Mesenchymal stem cell (in vitro differentiated cells and primary cell): ENCODE measurements around the gene RRN3. TPM values are rescaled to one million over a fixed set of nuclear protein-coding genes. Genes with fewer than 3 reads are reported as not detected.
A peak's percentile ranks its signal among the peaks of the same experiment; 100 is the strongest.
"Not testable (repeated sequence)": the region's sequence is repeated elsewhere in the genome, so short reads cannot be mapped to it uniquely, and the experiment has no call there.

ENCODE experiments used
- DNase-seq: peaks from one replicate; pipeline ENCODE4 v3.0.0-alpha.2; 2013
- H2AFZ ChIP-seq: one replicate; pipeline ENCODE4 v1.6.1; 2013; ENCODE audit warnings: low read depth, mild to moderate bottlenecking, control low read depth, inconsistent platforms, low read length, moderate library complexity
- H2AK5ac ChIP-seq: 2 replicates; pipeline ENCODE4 v1.6.1; 2013; ENCODE audit warnings: low read length, moderate library complexity, mild to moderate bottlenecking, inconsistent platforms; ENCODE audit not compliant: severe bottlenecking
- H2BK120ac ChIP-seq: one replicate; pipeline ENCODE4 v1.6.1; 2013; ENCODE audit warnings: low read depth, mild to moderate bottlenecking, inconsistent platforms, low read length, moderate library complexity
- H2BK12ac ChIP-seq, 2 experiments: one replicate each; pipeline ENCODE4 v1.6.1; 2013; ENCODE audit warnings: inconsistent platforms in 2 of 2, low read length in 2 of 2, mild to moderate bottlenecking in 2 of 2, moderate library complexity in 2 of 2, control low read depth in 1 of 2
- H2BK15ac ChIP-seq: one replicate; pipeline ENCODE4 v1.6.1; 2013; ENCODE audit warnings: mild to moderate bottlenecking, low read depth, inconsistent platforms; ENCODE audit not compliant: poor library complexity, severe bottlenecking
- H2BK5ac ChIP-seq: 2 replicates; pipeline ENCODE4 v1.6.1; 2013; ENCODE audit warnings: low read depth, mild to moderate bottlenecking, low read length, control low read depth, inconsistent platforms; ENCODE audit not compliant: poor library complexity, severe bottlenecking
- H3K14ac ChIP-seq, 2 experiments: one replicate each; pipeline ENCODE4 v1.6.1; 2013; ENCODE audit warnings: inconsistent platforms in 2 of 2, low read length in 2 of 2, control low read depth in 1 of 2, mild to moderate bottlenecking in 1 of 2, moderate library complexity in 1 of 2
- H3K18ac ChIP-seq, 2 experiments: one replicate each; pipeline ENCODE4 v1.6.1; 2013; ENCODE audit warnings: inconsistent platforms in 2 of 2, low read length in 2 of 2, control low read depth in 1 of 2, low read depth in 1 of 2, mild to moderate bottlenecking in 1 of 2
- H3K23ac ChIP-seq, 2 experiments: one replicate each; pipeline ENCODE4 v1.6.1; 2013; ENCODE audit warnings: inconsistent platforms in 2 of 2, low read length in 2 of 2, mild to moderate bottlenecking in 2 of 2, moderate library complexity in 2 of 2, control low read depth in 1 of 2
- H3K27ac ChIP-seq: 2 replicates; pipeline ENCODE4 v1.5.1; 2013; ENCODE audit warnings: mild to moderate bottlenecking, moderate library complexity, low read length, control low read depth, inconsistent platforms; ENCODE audit not compliant: poor library complexity, severe bottlenecking
- H3K27me3 ChIP-seq, 2 experiments: 2 replicates each; pipeline versions ENCODE4 v1.6.1 to v1.7.0; 2013; ENCODE audit warnings: low read length in 2 of 2, mild to moderate bottlenecking in 2 of 2, moderate library complexity in 2 of 2, control low read depth in 1 of 2, inconsistent platforms in 1 of 2; ENCODE audit not compliant: control insufficient read depth in 1 of 2, insufficient read depth in 1 of 2
- H3K36me3 ChIP-seq, 2 experiments: 2 replicates each; pipeline versions ENCODE4 v1.6.1 to v1.7.0; 2013; ENCODE audit warnings: low read length in 2 of 2, control low read depth in 1 of 2, inconsistent platforms in 1 of 2, low read depth in 1 of 2, mild to moderate bottlenecking in 1 of 2; ENCODE audit not compliant: insufficient read depth in 2 of 2, control insufficient read depth in 1 of 2
- H3K4ac ChIP-seq, 2 experiments: one replicate each; pipeline ENCODE4 v1.6.1; 2013; ENCODE audit warnings: inconsistent platforms in 2 of 2, low read length in 2 of 2, mild to moderate bottlenecking in 2 of 2, moderate library complexity in 2 of 2, control low read depth in 1 of 2, low read depth in 1 of 2
- H3K4me1 ChIP-seq: 2 replicates; pipeline ENCODE4 v1.6.1; 2013; ENCODE audit warnings: low read depth, low read length, control low read depth; ENCODE audit not compliant: control insufficient read depth, insufficient read depth
- H3K4me2 ChIP-seq: 2 replicates; pipeline ENCODE4 v1.6.1; 2013; ENCODE audit warnings: low read length, mild to moderate bottlenecking, inconsistent platforms; ENCODE audit not compliant: poor library complexity, severe bottlenecking
- H3K4me3 ChIP-seq, 2 experiments: 2 replicates each; pipeline versions ENCODE4 v1.5.1 to v1.7.0; 2013; ENCODE audit warnings: low read length in 2 of 2, mild to moderate bottlenecking in 2 of 2, control low read depth in 1 of 2, low read depth in 1 of 2; ENCODE audit not compliant: insufficient read depth in 1 of 2
- H3K79me1 ChIP-seq: replicated peaks from 2 replicates; pipeline ENCODE4 v1.6.1; 2013; ENCODE audit warnings: mild to moderate bottlenecking, control low read depth, low read length, inconsistent platforms; ENCODE audit not compliant: poor library complexity, severe bottlenecking
- H3K9ac ChIP-seq: 2 replicates; pipeline ENCODE4 v1.7.0; 2013; ENCODE audit warnings: mild to moderate bottlenecking, low read length, moderate library complexity
- H3K9me3 ChIP-seq: 2 replicates; pipeline ENCODE4 v1.7.0; 2013; ENCODE audit warnings: mild to moderate bottlenecking, low read length; ENCODE audit not compliant: control insufficient read depth
- H4K8ac ChIP-seq: one replicate; pipeline ENCODE4 v1.6.1; 2013; ENCODE audit warnings: inconsistent platforms, mild to moderate bottlenecking, low read length, moderate library complexity
- H4K91ac ChIP-seq: one replicate; pipeline ENCODE4 v1.6.1; 2013; ENCODE audit warnings: mild to moderate bottlenecking, low read length, inconsistent platforms
- WGBS: methylation state at CpG from one replicate; pipeline ENCODE4 v1.1.7; 2013; ENCODE audit warnings: mixed read lengths; 5-methylcytosine and 5-hydroxymethylcytosine counted together
- polyA plus RNA-seq, 2 experiments: library from polyadenylated mRNA; stranded (reverse); fragments of 200-250 nt; gene quantifications; one replicate each; pipeline ENCODE4 v1.2.3, GENCODE V29; 2013

The RRN3 gene, protein sequence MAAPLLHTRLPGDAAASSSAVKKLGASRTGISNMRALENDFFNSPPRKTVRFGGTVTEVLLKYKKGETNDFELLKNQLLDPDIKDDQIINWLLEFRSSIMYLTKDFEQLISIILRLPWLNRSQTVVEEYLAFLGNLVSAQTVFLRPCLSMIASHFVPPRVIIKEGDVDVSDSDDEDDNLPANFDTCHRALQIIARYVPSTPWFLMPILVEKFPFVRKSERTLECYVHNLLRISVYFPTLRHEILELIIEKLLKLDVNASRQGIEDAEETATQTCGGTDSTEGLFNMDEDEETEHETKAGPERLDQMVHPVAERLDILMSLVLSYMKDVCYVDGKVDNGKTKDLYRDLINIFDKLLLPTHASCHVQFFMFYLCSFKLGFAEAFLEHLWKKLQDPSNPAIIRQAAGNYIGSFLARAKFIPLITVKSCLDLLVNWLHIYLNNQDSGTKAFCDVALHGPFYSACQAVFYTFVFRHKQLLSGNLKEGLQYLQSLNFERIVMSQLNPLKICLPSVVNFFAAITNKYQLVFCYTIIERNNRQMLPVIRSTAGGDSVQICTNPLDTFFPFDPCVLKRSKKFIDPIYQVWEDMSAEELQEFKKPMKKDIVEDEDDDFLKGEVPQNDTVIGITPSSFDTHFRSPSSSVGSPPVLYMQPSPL
- 11.7 TPM for polyA plus RNA-seq (2013, experiment 1 of 2)
- 12.7 TPM for polyA plus RNA-seq (2013, experiment 2 of 2)

- WGBS: 2% methylated on average over 50 of the region's 56 CpGs
- not testable (repeated sequence) for H2BK15ac ChIP-seq, H3K79me1 ChIP-seq, H2AK5ac ChIP-seq, H3K14ac ChIP-seq, H3K23ac ChIP-seq, H3K27me3 ChIP-seq, H2BK12ac ChIP-seq, H2BK5ac ChIP-seq, H3K9me3 ChIP-seq, H3K4me1 ChIP-seq
- peak within 1 kb of the TSS; percentile 28 to 87 for H3K18ac ChIP-seq
- peak within 1 kb of the TSS; percentile 43 for H2AFZ ChIP-seq
- H4K8ac ChIP-seq: peak within 1 kb of the TSS; percentile 78
- peak within 1 kb of the TSS; percentile 74 for H3K4me2 ChIP-seq
- peak; percentile 94 for DNase-seq
- peak within 1 kb of the TSS; percentile 58 for H2BK120ac ChIP-seq
- H3K4me3 ChIP-seq: peak within 1 kb of the TSS; percentile 80 to 92
- H3K27ac ChIP-seq: peak within 1 kb of the TSS; percentile 59
- H3K36me3 ChIP-seq: peaks cover 0 to 15% of the 10 kb centered on the region in 2 experiments
- H3K4ac ChIP-seq: peak within 1 kb of the TSS; percentile 82 to 89
- peak within 1 kb of the TSS; percentile 98 for H3K9ac ChIP-seq
- H4K91ac ChIP-seq: peak within 1 kb of the TSS; percentile 39
These were observed at the start of gene RRN3 for GRCh38 chr16:15093955-15094827. Gene RRN3, minus strand, starts transcription at chr16:15094272. Its CDS starts 39 bp downstream, at chr16:15094233.

DNA sequence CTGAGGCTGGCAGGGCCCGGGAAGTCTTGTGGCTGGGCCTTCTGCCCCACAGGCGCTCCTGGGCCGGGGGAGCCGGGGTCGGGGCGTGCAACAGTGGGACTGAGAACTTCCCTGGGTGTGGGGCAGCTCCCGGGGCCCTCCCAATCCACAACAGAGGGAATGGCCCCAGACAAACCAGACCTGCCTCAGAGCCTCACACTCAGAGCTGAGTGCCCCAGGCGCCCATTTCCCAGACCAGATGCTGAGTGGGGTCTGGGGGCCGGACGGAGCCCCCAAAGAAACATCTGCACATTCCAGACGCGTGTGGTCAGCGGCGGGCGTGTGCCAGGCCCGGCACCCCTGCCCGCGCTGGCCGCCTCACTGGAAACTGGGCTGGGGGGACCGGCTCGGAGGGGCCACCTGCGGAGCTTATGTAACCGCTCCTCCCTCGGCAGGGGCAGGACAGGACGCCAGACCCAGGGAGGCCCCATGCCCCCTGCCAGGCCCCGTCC, 49.6 kb upstream of the RRN3 start:
- H3K36me3 ChIP-seq, H3K23ac ChIP-seq, H3K79me1 ChIP-seq, H2AK5ac ChIP-seq, H3K27me3 ChIP-seq, H3K9me3 ChIP-seq, H2AFZ ChIP-seq: not testable (repeated sequence)
- Histone ChIP-seq H4K91ac (peak overlapping the region; percentile 93), H2BK15ac (peak overlapping the region; percentile 83), H3K9ac (peak overlapping the region; percentile 55), H3K27ac (peak overlapping the region; percentile 83), H2BK120ac (peak overlapping the region; percentile 85), H3K18ac (peak overlapping the region; percentile 73 to 82), H2BK5ac (peak overlapping the region; percentile 22), H4K8ac (peak overlapping the region; percentile 90), H3K4me3 (peak overlapping the region in 1 of 2 experiments; percentile 37), H3K4me2 (peak overlapping the region; percentile 39), H3K4ac (peak overlapping the region; percentile 51 to 54), H2BK12ac (peak overlapping the region in 1 of 2 experiments; percentile 98), H3K14ac (peak overlapping the region in 1 of 2 experiments; percentile 32), H3K4me1 (peaks cover 48% of the 10 kb centered on the region)
- WGBS: 8% methylated on average over 21 of the region's 26 CpGs
- peak; percentile 42 for DNase-seq

- Histone ChIP-seq H2BK15ac (peak overlapping the region; percentile 83), H3K14ac (peak overlapping the region in 1 of 2 experiments; percentile 32), H4K91ac (peak overlapping the region; percentile 61), H3K18ac (peak overlapping the region in 1 of 2 experiments; percentile 40), H3K4me1 (peaks cover 47% of the 10 kb centered on the region), H2BK12ac (peak overlapping the region in 1 of 2 experiments; percentile 54), H2BK120ac (peak overlapping the region; percentile 85), H3K4me2 (peak overlapping the region; percentile 39)
- H3K4me3 ChIP-seq, H3K27ac ChIP-seq, DNase-seq, H3K4ac ChIP-seq, H2AK5ac ChIP-seq, H3K36me3 ChIP-seq, H3K27me3 ChIP-seq, H3K9ac ChIP-seq, H2AFZ ChIP-seq, H2BK5ac ChIP-seq, H3K23ac ChIP-seq, H4K8ac ChIP-seq, H3K79me1 ChIP-seq, H3K9me3 ChIP-seq: not testable (repeated sequence)
- 63% methylated on average over 7 of the region's 26 CpGs for WGBS
These were observed 49.0 kb upstream of the RRN3 start for GRCh38 chr16:15142891-15143600.
